Activated CD4-positive, alpha-beta memory T cell treated with anti-CD3 and anti-CD28 coated beads, Interleukin-2, amount 10 ng/mL, durations not matched to agents 7 days and 5 days (primary cell): ENCODE results near the gene JAM3. TPM values are rescaled to one million over a fixed set of nuclear protein-coding genes. Genes with fewer than 3 reads are reported as not detected.

ENCODE experiments used
- CTCF ChIA-PET: fragments of 350-600 bp; sonication (Branson Sonifier 250); formaldehyde crosslinking; loops from one replicate; lab custom pipeline; 2021; ENCODE audit warnings: antibody characterized with exemption, inconsistent platforms; lab: Charles Lee
- POLR2A ChIA-PET: fragments of 350-600 bp; sonication (Branson Sonifier 250); formaldehyde crosslinking; loops from one replicate; lab custom pipeline; 2021; ENCODE audit warnings: antibody characterized with exemption; lab: Charles Lee
- DNase-seq: peaks from one replicate; pipeline ENCODE4 v3.0.0-alpha.2; 2020
- H3K27ac Mint-ChIP-seq: one replicate; pipeline ENCODE4 v1.8.0; 2021; ENCODE audit warnings: mild to moderate bottlenecking, mixed read lengths
- H3K27me3 Mint-ChIP-seq: one replicate; pipeline ENCODE4 v1.8.0; 2021; ENCODE audit warnings: mixed read lengths
- H3K36me3 Mint-ChIP-seq: one replicate; pipeline ENCODE4 v1.8.0; 2021; ENCODE audit warnings: low read depth, mixed read lengths
- H3K4me1 Mint-ChIP-seq: one replicate; pipeline ENCODE4 v1.8.0; 2021; ENCODE audit warnings: mixed read lengths
- H3K4me3 Mint-ChIP-seq: one replicate; pipeline ENCODE4 v1.8.0; 2021; ENCODE audit warnings: mild to moderate bottlenecking, mixed read lengths
- H3K9me3 Mint-ChIP-seq: one replicate; pipeline ENCODE4 v1.8.0; 2021; ENCODE audit warnings: mixed read lengths
- total RNA-seq, 2 experiments: library from RNA; stranded (reverse); gene quantifications; one replicate each; pipeline ENCODE4 v1.2.3, GENCODE V29; 2021

Gene JAM3
- total RNA-seq, 2 experiments from 2014 or later, result 4.5 to 5.1 TPM

GRCh38 chr11:134052395-134052987 lies 16.4 kb upstream of the JAM3 start:
- Mint-ChIP-seq H3K27ac (no peak overlapping the region), H3K9me3 (no peaks in the 10 kb centered on the region), H3K27me3 (peaks cover 22% of the 10 kb centered on the region), H3K4me1 (peaks cover 9% of the 10 kb centered on the region), H3K4me3 (no peak overlapping the region), H3K36me3 (no peaks in the 10 kb centered on the region)
- CTCF ChIA-PET, result interaction anchor here (2.8 to 3.2 kb wide), 2 partner anchors 12 to 87 kb away, joined by 21 to 28 read pairs; no protein-coding TSS in a partner anchor
- POLR2A ChIA-PET, result no interaction called here
- DNase-seq, result no peak

GRCh38 chr11:134052988-134053945 lies 15.6 kb upstream of the JAM3 start:
- ChIA-PET POLR2A (no interaction called here), CTCF (interaction anchor here (0.8 to 1.1 kb wide), 3 partner anchors 18 to 104 kb away, joined by 3 read pairs; no protein-coding TSS in a partner anchor)
- no peak for DNase-seq
- Mint-ChIP-seq H3K4me1 (peaks cover 16% of the 10 kb centered on the region), H3K27ac (no peak overlapping the region), H3K4me3 (no peak overlapping the region), H3K9me3 (no peaks in the 10 kb centered on the region), H3K36me3 (peaks cover 4% of the 10 kb centered on the region), H3K27me3 (peaks cover 25% of the 10 kb centered on the region)

GRCh38 chr11:134055029-134055428 lies 13.8 kb upstream of the JAM3 start:
- ChIA-PET POLR2A (no interaction called here), CTCF (interaction anchor here (1.1 kb wide), 1 partner anchor 43 kb away, joined by 3 read pairs; no protein-coding TSS in a partner anchor)
- no peak overlapping the region for H3K27ac Mint-ChIP-seq
- no peak overlapping the region for H3K4me3 Mint-ChIP-seq
- H3K9me3 Mint-ChIP-seq, result no peaks in the 10 kb centered on the region
- H3K36me3 Mint-ChIP-seq, result peaks cover 4% of the 10 kb centered on the region
- DNase-seq, result no peak
- H3K4me1 Mint-ChIP-seq, result peaks cover 24% of the 10 kb centered on the region
- peaks cover 30% of the 10 kb centered on the region for H3K27me3 Mint-ChIP-seq

- H3K36me3 Mint-ChIP-seq, result peaks cover 4% of the 10 kb centered on the region
- DNase-seq, result no peak
- CTCF ChIA-PET, result interaction anchor here (1.3 to 2.7 kb wide), 3 partner anchors 10 to 147 kb away, joined by 5 to 15 read pairs (median 6); no protein-coding TSS in a partner anchor
- H3K27ac Mint-ChIP-seq, result no peak overlapping the region
- H3K27me3 Mint-ChIP-seq, result peaks cover 49% of the 10 kb centered on the region
- no peaks in the 10 kb centered on the region for H3K9me3 Mint-ChIP-seq
- H3K4me3 Mint-ChIP-seq, result no peak overlapping the region
- POLR2A ChIA-PET, result no interaction called here
- peaks cover 24% of the 10 kb centered on the region for H3K4me1 Mint-ChIP-seq
These were observed 8.6 kb upstream of the JAM3 start for GRCh38 chr11:134060316-134060715.

- no peak for DNase-seq
- POLR2A ChIA-PET, result interaction anchor here (1.0 kb wide), 1 partner anchor 116 kb away, joined by 3 read pairs; no protein-coding TSS in a partner anchor
- H3K27me3 Mint-ChIP-seq, result peaks cover 60% of the 10 kb centered on the region
These were observed 6.4 kb upstream of the JAM3 start for GRCh38 chr11:134062265-134063123.

GRCh38 chr11:134063124-134063495 lies 5.8 kb upstream of the JAM3 start:
- peaks cover 17% of the 10 kb centered on the region for H3K4me1 Mint-ChIP-seq
- ChIA-PET CTCF (interaction anchor here (4.4 kb wide), 1 partner anchor 12 kb away, joined by 29 read pairs; no protein-coding TSS in a partner anchor), POLR2A (interaction anchor here (1.0 kb wide), 1 partner anchor 115 kb away, joined by 3 read pairs; no protein-coding TSS in a partner anchor)
- H3K27me3 Mint-ChIP-seq, result peaks cover 57% of the 10 kb centered on the region
- H3K36me3 Mint-ChIP-seq, result peaks cover 1% of the 10 kb centered on the region
- H3K4me3 Mint-ChIP-seq, result no peak overlapping the region
- no peaks in the 10 kb centered on the region for H3K9me3 Mint-ChIP-seq
- H3K27ac Mint-ChIP-seq, result no peak overlapping the region
- no peak for DNase-seq

More at GRCh38 chr11:134062265-134063123, 6.4 kb upstream of the JAM3 start:
- no peak overlapping the region for H3K27ac Mint-ChIP-seq
- CTCF ChIA-PET, result interaction anchor here (4.4 kb wide), 1 partner anchor 12 kb away, joined by 29 read pairs; no protein-coding TSS in a partner anchor
- no peaks in the 10 kb centered on the region for H3K9me3 Mint-ChIP-seq
- no peak overlapping the region for H3K4me3 Mint-ChIP-seq
- H3K36me3 Mint-ChIP-seq, result peaks cover 4% of the 10 kb centered on the region
- H3K4me1 Mint-ChIP-seq, result peaks cover 22% of the 10 kb centered on the region

GRCh38 chr11:134063991-134064747 lies 4.7 kb upstream of the JAM3 start:
- CTCF ChIA-PET, result interaction anchor here (4.4 kb wide), 1 partner anchor 13 kb away, joined by 29 read pairs; no protein-coding TSS in a partner anchor
- H3K36me3 Mint-ChIP-seq, result no peaks in the 10 kb centered on the region
- DNase-seq, result no peak
- H3K9me3 Mint-ChIP-seq, result no peaks in the 10 kb centered on the region
- H3K4me3 Mint-ChIP-seq, result no peak overlapping the region
- POLR2A ChIA-PET, result no interaction called here
- peaks cover 55% of the 10 kb centered on the region for H3K27me3 Mint-ChIP-seq
- no peak overlapping the region for H3K27ac Mint-ChIP-seq
- H3K4me1 Mint-ChIP-seq, result peaks cover 15% of the 10 kb centered on the region

- CTCF ChIA-PET, result interaction anchor here (4.4 kb wide), 1 partner anchor 15 kb away, joined by 29 read pairs; no protein-coding TSS in a partner anchor
- no peaks in the 10 kb centered on the region for H3K9me3 Mint-ChIP-seq
- H3K27ac Mint-ChIP-seq, result no peak overlapping the region
- H3K27me3 Mint-ChIP-seq, result peaks cover 53% of the 10 kb centered on the region
- H3K36me3 Mint-ChIP-seq, result no peaks in the 10 kb centered on the region
- no peak for DNase-seq
- no peak overlapping the region for H3K4me3 Mint-ChIP-seq
- H3K4me1 Mint-ChIP-seq, result peaks cover 9% of the 10 kb centered on the region
- POLR2A ChIA-PET, result no interaction called here
These were observed 3.5 kb upstream of the JAM3 start for GRCh38 chr11:134065381-134065780.

GRCh38 chr11:134066943-134067885 lies 1.7 kb upstream of the JAM3 start:
- CTCF ChIA-PET, result interaction anchor here (3.2 kb wide), 1 partner anchor 17 kb away, joined by 19 read pairs; no protein-coding TSS in a partner anchor
- Mint-ChIP-seq H3K27ac (no peak overlapping the region), H3K4me3 (no peak overlapping the region), H3K4me1 (peaks cover 9% of the 10 kb centered on the region), H3K27me3 (peaks cover 49% of the 10 kb centered on the region), H3K9me3 (no peaks in the 10 kb centered on the region), H3K36me3 (no peaks in the 10 kb centered on the region)
- DNase-seq, result no peak
- POLR2A ChIA-PET, result interaction anchor here (0.6 kb wide), 1 partner anchor 17 kb away, joined by 3 read pairs; no protein-coding TSS in a partner anchor

GRCh38 chr11:134069426-134070341 lies 812 bp downstream of the JAM3 start:
- DNase-seq, result no peak
- POLR2A ChIA-PET, result interaction anchor here (1.2 kb wide), 1 partner anchor 155 kb away, joined by 3 read pairs; the partner anchor contains the start of gene VPS26B
- Mint-ChIP-seq H3K9me3 (no peaks in the 10 kb centered on the region), H3K36me3 (no peaks in the 10 kb centered on the region), H3K27me3 (peaks cover 56% of the 10 kb centered on the region), H3K27ac (no peak overlapping the region), H3K4me3 (peak overlapping the region; percentile 19), H3K4me1 (peaks cover 7% of the 10 kb centered on the region)
- CTCF ChIA-PET, result interaction anchor here (1.3 to 3.2 kb wide), 2 partner anchors 19 to 142 kb away, joined by 3 to 19 read pairs; no protein-coding TSS in a partner anchor
